SK-N-SH (cell line): ENCODE data around the gene NDFIP1.

ENCODE experiments used
- EZH2phosphoT487 ChIP-seq: fragments of 200-600 bp; sonication (generic); IDR thresholded peaks from 2 replicates; pipeline ENCODE4 v1.6.1; 2017; ENCODE audit warnings: low read depth, mixed run types, mild to moderate bottlenecking, antibody characterized with exemption, moderate library complexity, borderline replicate concordance
- FOSL2 ChIP-seq: IDR thresholded peaks from 2 replicates; pipeline ENCODE4 v1.4.0; 2012; ENCODE audit warnings: low read depth, mild to moderate bottlenecking, moderate library complexity, borderline replicate concordance
- FOXM1 ChIP-seq: IDR thresholded peaks from 2 replicates; pipeline ENCODE4 v1.4.0; 2012; ENCODE audit warnings: low read depth, mild to moderate bottlenecking
- MEF2A ChIP-seq: IDR thresholded peaks from 2 replicates; pipeline ENCODE4 v1.4.0; 2012; ENCODE audit warnings: low read depth, borderline replicate concordance
- RFX5 ChIP-seq: IDR thresholded peaks from 2 replicates; pipeline ENCODE4 v1.6.1; 2012; ENCODE audit warnings: mild to moderate bottlenecking, improper control_type of control experiment, low read length
- TAF1 ChIP-seq: IDR thresholded peaks from 2 replicates; pipeline ENCODE4 v1.6.1; 2012; ENCODE audit warnings: low read depth, mild to moderate bottlenecking, low read length, moderate library complexity, borderline replicate concordance
- TCF12 ChIP-seq: IDR thresholded peaks from 2 replicates; pipeline ENCODE4 v1.4.0; 2012
- YY1 ChIP-seq: IDR thresholded peaks from 2 replicates; pipeline ENCODE4 v1.4.0; 2012; ENCODE audit warnings: low read depth, mild to moderate bottlenecking
- TF ChIP-seq, protein P1 (sequence below): fragments of 200-600 bp; sonication (generic); IDR thresholded peaks from 2 replicates; pipeline ENCODE4 v1.6.1; 2017; ENCODE audit warnings: antibody characterized with exemption, mild to moderate bottlenecking, moderate library complexity
- TF ChIP-seq, protein P2 (sequence below): IDR thresholded peaks from 2 replicates; pipeline ENCODE4 v1.4.0; 2012; ENCODE audit warnings: low read depth, borderline replicate concordance

DNA sequence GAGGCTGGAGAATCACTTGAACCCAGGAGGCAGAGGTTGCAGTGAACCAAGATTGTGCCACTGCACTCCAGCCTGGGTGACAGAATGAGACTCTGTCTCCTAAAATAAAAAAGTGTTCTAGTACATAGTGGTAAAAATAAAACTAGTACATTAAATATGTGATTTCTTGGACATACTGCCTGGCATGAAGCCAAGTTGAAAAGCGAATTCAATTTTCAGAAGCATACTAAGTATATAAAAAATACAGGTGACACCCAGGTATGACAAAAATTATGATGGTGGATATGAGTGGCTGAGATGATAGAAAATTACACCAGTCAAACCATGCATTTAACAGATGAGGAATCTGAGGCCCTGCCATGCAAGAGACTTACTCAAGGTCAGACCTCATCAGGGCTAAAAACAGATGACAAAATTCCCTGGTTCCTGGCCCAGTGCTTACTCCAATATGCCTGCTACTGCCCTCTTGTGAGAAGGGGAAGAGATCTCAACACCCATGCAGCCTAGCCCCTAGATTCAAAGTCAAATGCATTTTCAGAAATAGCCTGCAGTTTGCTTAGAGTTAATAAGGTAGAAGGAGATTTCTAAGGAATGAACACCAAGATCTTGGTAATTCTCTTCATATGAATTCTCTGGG lies 49.2 kb upstream of the NDFIP1 start:
- TF ChIP-seq, protein P1, sequence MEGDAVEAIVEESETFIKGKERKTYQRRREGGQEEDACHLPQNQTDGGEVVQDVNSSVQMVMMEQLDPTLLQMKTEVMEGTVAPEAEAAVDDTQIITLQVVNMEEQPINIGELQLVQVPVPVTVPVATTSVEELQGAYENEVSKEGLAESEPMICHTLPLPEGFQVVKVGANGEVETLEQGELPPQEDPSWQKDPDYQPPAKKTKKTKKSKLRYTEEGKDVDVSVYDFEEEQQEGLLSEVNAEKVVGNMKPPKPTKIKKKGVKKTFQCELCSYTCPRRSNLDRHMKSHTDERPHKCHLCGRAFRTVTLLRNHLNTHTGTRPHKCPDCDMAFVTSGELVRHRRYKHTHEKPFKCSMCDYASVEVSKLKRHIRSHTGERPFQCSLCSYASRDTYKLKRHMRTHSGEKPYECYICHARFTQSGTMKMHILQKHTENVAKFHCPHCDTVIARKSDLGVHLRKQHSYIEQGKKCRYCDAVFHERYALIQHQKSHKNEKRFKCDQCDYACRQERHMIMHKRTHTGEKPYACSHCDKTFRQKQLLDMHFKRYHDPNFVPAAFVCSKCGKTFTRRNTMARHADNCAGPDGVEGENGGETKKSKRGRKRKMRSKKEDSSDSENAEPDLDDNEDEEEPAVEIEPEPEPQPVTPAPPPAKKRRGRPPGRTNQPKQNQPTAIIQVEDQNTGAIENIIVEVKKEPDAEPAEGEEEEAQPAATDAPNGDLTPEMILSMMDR, result peak; percentile 20
- TF ChIP-seq, protein P2, sequence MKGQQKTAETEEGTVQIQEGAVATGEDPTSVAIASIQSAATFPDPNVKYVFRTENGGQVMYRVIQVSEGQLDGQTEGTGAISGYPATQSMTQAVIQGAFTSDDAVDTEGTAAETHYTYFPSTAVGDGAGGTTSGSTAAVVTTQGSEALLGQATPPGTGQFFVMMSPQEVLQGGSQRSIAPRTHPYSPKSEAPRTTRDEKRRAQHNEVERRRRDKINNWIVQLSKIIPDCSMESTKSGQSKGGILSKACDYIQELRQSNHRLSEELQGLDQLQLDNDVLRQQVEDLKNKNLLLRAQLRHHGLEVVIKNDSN, result no peak
- TF ChIP-seq YY1, result no peak
- no peak for TF ChIP-seq RFX5
- TF ChIP-seq MEF2A, result no peak
- no peak for TF ChIP-seq TAF1
- no peak for TF ChIP-seq FOXM1
- TF ChIP-seq FOSL2, result no peak
- TF ChIP-seq TCF12, result no peak
- no peak for TF ChIP-seq EZH2phosphoT487
